DND-41 (cell line): ENCODE results near the gene ECSIT.

ENCODE experiments used
- CTCF ChIP-seq: IDR thresholded peaks from 2 replicates; pipeline ENCODE4 v1.5.1; 2012; ENCODE audit warnings: borderline replicate concordance, low read length, moderate library complexity, mild to moderate bottlenecking; ENCODE audit not compliant: poor library complexity, severe bottlenecking; ENCODE audit errors: extremely low read depth
- EZH2 ChIP-seq: IDR thresholded peaks from 3 replicates; pipeline ENCODE4 v1.6.1; 2012; ENCODE audit warnings: borderline replicate concordance, low read depth, mild to moderate bottlenecking, moderate library complexity, low read length, inconsistent platforms; ENCODE audit not compliant: severe bottlenecking

- TF ChIP-seq CTCF (no peak), EZH2 (no peak)
Measured at GRCh38 chr19:11513946-11514345, 15.0 kb downstream of the ECSIT start.
